GM23338 (cell line): ENCODE measurements around the gene RASGRF2. TPM values are rescaled to one million over a fixed set of nuclear protein-coding genes. Genes with fewer than 3 reads are reported as not detected.

ENCODE experiments used
- ATAC-seq: fragments of 200-7000 bp; cut with Tn5 transposase; 3 replicates; pipeline ENCODE4 v1.9.1; 2020
- DNase-seq: peaks from one replicate; pipeline ENCODE4 v3.0.0-alpha.2; 2015; ENCODE audit warnings: low spot score
- H2AFZ ChIP-seq: fragments of 200-600 bp; sonication (generic); 2 replicates; pipeline ENCODE4 v1.8.0; 2016; ENCODE audit warnings: antibody characterized with exemption, mild to moderate bottlenecking, moderate library complexity
- H3F3A ChIP-seq: fragments of 200-600 bp; sonication (generic); replicated peaks from 2 replicates; pipeline ENCODE4 v1.8.0; 2017; ENCODE audit warnings: antibody characterized with exemption, mixed run types, low read depth
- H3K27ac ChIP-seq: fragments of 200-600 bp; sonication (generic); 2 replicates; pipeline ENCODE4 v1.6.1; 2016; ENCODE audit warnings: low read depth
- H3K27me3 ChIP-seq: fragments of 200-600 bp; sonication (generic); 2 replicates; pipeline ENCODE4 v1.8.0; 2016; ENCODE audit warnings: mild to moderate bottlenecking, mixed run types, moderate library complexity; ENCODE audit not compliant: insufficient read depth
- H3K36me3 ChIP-seq: fragments of 200-600 bp; sonication (generic); 2 replicates; pipeline ENCODE4 v1.8.0; 2016; ENCODE audit warnings: mild to moderate bottlenecking; ENCODE audit not compliant: insufficient read depth
- H3K4me1 ChIP-seq: fragments of 200-600 bp; sonication (generic); 2 replicates; pipeline ENCODE4 v1.8.0; 2016; ENCODE audit warnings: mild to moderate bottlenecking, moderate library complexity; ENCODE audit not compliant: insufficient read depth
- H3K4me2 ChIP-seq: fragments of 200-600 bp; sonication (generic); 2 replicates; pipeline ENCODE4 v1.7.1; 2017; ENCODE audit warnings: mixed run types
- H3K4me3 ChIP-seq: fragments of 200-600 bp; sonication (generic); 2 replicates; pipeline ENCODE4 v1.6.1; 2016; ENCODE audit warnings: mixed run types
- H3K79me2 ChIP-seq: fragments of 200-600 bp; sonication (generic); replicated peaks from 2 replicates; pipeline ENCODE4 v1.8.0; 2017; ENCODE audit warnings: mild to moderate bottlenecking; ENCODE audit not compliant: insufficient read depth
- H3K9me2 ChIP-seq: fragments of 200-600 bp; sonication (generic); 2 replicates; pipeline ENCODE4 v1.8.0; 2017; ENCODE audit not compliant: insufficient read depth
- H4K20me1 ChIP-seq: fragments of 200-600 bp; sonication (generic); replicated peaks from 2 replicates; pipeline ENCODE4 v1.8.0; 2017; ENCODE audit warnings: mild to moderate bottlenecking; ENCODE audit not compliant: insufficient read depth
- H3K27ac Mint-ChIP-seq: 2 replicates; pipeline ENCODE4 v1.8.0; 2020; ENCODE audit warnings: inconsistent platforms, mild to moderate bottlenecking, moderate library complexity, mixed read lengths
- H3K27me3 Mint-ChIP-seq: 3 replicates; pipeline ENCODE4 v1.8.0; 2022; ENCODE audit warnings: low read depth, mild to moderate bottlenecking, moderate library complexity, mixed read lengths, inconsistent platforms; ENCODE audit not compliant: insufficient read depth, poor library complexity
- H3K36me3 Mint-ChIP-seq: 3 replicates; pipeline ENCODE4 v1.8.0; 2021; ENCODE audit warnings: low read depth, mild to moderate bottlenecking, inconsistent platforms, moderate library complexity, mixed read lengths
- H3K4me1 Mint-ChIP-seq: 3 replicates; pipeline ENCODE4 v1.8.0; 2020; ENCODE audit warnings: mild to moderate bottlenecking, inconsistent platforms, mixed read lengths
- H3K4me3 Mint-ChIP-seq: 3 replicates; pipeline ENCODE4 v1.8.0; 2021; ENCODE audit warnings: moderate library complexity, mild to moderate bottlenecking, inconsistent platforms, mixed read lengths
- H3K9me3 Mint-ChIP-seq: 3 replicates; pipeline ENCODE4 v1.8.0; 2020; ENCODE audit warnings: moderate library complexity, mild to moderate bottlenecking, inconsistent platforms, mixed read lengths
- CREB1 ChIP-seq: fragments of 250-450 bp; sonication (Bioruptor Pico); IDR thresholded peaks from 2 replicates; pipeline ENCODE4 v1.5.0; 2020; ENCODE audit warnings: low read depth, mild to moderate bottlenecking, moderate library complexity
- CTCF ChIP-seq, 2 experiments: fragments of 200-600 bp in 1 of 2; sonication (generic) in 1 of 2; conservative IDR thresholded peaks; 2 replicates each; pipeline versions ENCODE4 v1.5.1 to v1.6.1; 2016 to 2017; ENCODE audit warnings: antibody characterized with exemption in 2 of 2, low read depth in 2 of 2, mild to moderate bottlenecking in 2 of 2, moderate library complexity in 1 of 2
- EZH2 ChIP-seq: fragments of 200-600 bp; sonication (generic); IDR thresholded peaks from one replicate; pipeline ENCODE4 v1.8.0; 2017; ENCODE audit warnings: antibody characterized with exemption, mild to moderate bottlenecking, low read depth; ENCODE audit not compliant: unreplicated experiment
- EZH2phosphoT487 ChIP-seq: fragments of 200-600 bp; sonication (generic); IDR thresholded peaks from one replicate; pipeline ENCODE4 v1.8.1; 2018; ENCODE audit warnings: antibody characterized with exemption; ENCODE audit not compliant: unreplicated experiment
- JUNB ChIP-seq: IDR thresholded peaks from one replicate; pipeline ENCODE4 v1.6.1; 2016; ENCODE audit warnings: antibody characterized with exemption; ENCODE audit not compliant: unreplicated experiment
- NANOG ChIP-seq: IDR thresholded peaks from 2 replicates; pipeline ENCODE4 v1.6.1; 2016; ENCODE audit warnings: antibody characterized with exemption, borderline replicate concordance
- POLR2AphosphoS5 ChIP-seq: IDR thresholded peaks from 2 replicates; pipeline ENCODE4 v1.6.1; 2016; ENCODE audit warnings: antibody characterized with exemption, low read depth
- REST ChIP-seq: IDR thresholded peaks from one replicate; pipeline ENCODE4 v1.6.1; 2018; ENCODE audit warnings: antibody characterized with exemption; ENCODE audit not compliant: unreplicated experiment
- STAT1 ChIP-seq: IDR thresholded peaks from one replicate; pipeline ENCODE4 v1.6.1; 2016; ENCODE audit warnings: antibody characterized with exemption; ENCODE audit not compliant: unreplicated experiment
- ZNF114 ChIP-seq: fragments of 250-450 bp; sonication (Bioruptor Pico); IDR thresholded peaks from 2 replicates; pipeline ENCODE4 v1.5.0; 2020; ENCODE audit warnings: mild to moderate bottlenecking, moderate library complexity
- ZNF331 ChIP-seq: fragments of 250-450 bp; sonication (Bioruptor Pico); IDR thresholded peaks from 2 replicates; pipeline ENCODE4 v1.5.0; 2020; ENCODE audit warnings: low read depth, mild to moderate bottlenecking, moderate library complexity
- polyA plus RNA-seq: library from polyadenylated mRNA; unstranded; fragments of >200 nt; fragmentation: Nextera tagmentation; extraction: Ambion mirVana; gene quantifications from 2 replicates; pipeline ENCODE4 v1.2.1, GENCODE V29; 2016
- total RNA-seq: library from RNA; depleted of rRNA; stranded (reverse); fragments of >200 nt; shearing (Covaris generic); gene quantifications from 2 replicates; pipeline ENCODE4 v1.2.3, GENCODE V29; 2014
- TF ChIP-seq, protein P1 (sequence below): fragments of 250-450 bp; sonication (Bioruptor Pico); IDR thresholded peaks from 2 replicates; pipeline ENCODE4 v1.5.0; 2020; ENCODE audit warnings: mild to moderate bottlenecking, moderate library complexity
- TF ChIP-seq, protein P2 (sequence below): IDR thresholded peaks from 2 replicates; pipeline ENCODE4 v1.6.1; 2016; ENCODE audit warnings: antibody characterized with exemption

Gene RASGRF2
- total and polyA plus RNA-seq, 2 experiments from 2014 or later, result 5.0 to 19.2 TPM

- H3K4me1 Mint-ChIP-seq, result peaks cover 7% of the 10 kb centered on the region
- Histone ChIP-seq H3K36me3 (no peaks in the 10 kb centered on the region), H3K27me3 (no peaks in the 10 kb centered on the region), H3K4me3 (no peak overlapping the region), H3K4me2 (no peak overlapping the region), H3K4me1 (peaks cover 5% of the 10 kb centered on the region; the same call in 1 of the 2 replicates), H3F3A (no peaks in the 10 kb centered on the region), H3K27ac (no peak overlapping the region), H2AFZ (no peak overlapping the region), H3K79me2 (no peaks in the 10 kb centered on the region), H3K9me2 (no peaks in the 10 kb centered on the region), H4K20me1 (0 out of 2 replicates have a peak, but pooled peaks cover 5% of the 10 kb centered on the region)
- H3K27me3 Mint-ChIP-seq, result no peaks in the 10 kb centered on the region
- no peak overlapping the region for H3K27ac Mint-ChIP-seq
- H3K9me3 Mint-ChIP-seq, result no peaks in the 10 kb centered on the region
- H3K36me3 Mint-ChIP-seq, result no peaks in the 10 kb centered on the region
- DNase-seq (peak; percentile 34), ATAC-seq (peak; percentile 55)
- TF ChIP-seq REST, result no peak
- TF ChIP-seq, protein P1, sequence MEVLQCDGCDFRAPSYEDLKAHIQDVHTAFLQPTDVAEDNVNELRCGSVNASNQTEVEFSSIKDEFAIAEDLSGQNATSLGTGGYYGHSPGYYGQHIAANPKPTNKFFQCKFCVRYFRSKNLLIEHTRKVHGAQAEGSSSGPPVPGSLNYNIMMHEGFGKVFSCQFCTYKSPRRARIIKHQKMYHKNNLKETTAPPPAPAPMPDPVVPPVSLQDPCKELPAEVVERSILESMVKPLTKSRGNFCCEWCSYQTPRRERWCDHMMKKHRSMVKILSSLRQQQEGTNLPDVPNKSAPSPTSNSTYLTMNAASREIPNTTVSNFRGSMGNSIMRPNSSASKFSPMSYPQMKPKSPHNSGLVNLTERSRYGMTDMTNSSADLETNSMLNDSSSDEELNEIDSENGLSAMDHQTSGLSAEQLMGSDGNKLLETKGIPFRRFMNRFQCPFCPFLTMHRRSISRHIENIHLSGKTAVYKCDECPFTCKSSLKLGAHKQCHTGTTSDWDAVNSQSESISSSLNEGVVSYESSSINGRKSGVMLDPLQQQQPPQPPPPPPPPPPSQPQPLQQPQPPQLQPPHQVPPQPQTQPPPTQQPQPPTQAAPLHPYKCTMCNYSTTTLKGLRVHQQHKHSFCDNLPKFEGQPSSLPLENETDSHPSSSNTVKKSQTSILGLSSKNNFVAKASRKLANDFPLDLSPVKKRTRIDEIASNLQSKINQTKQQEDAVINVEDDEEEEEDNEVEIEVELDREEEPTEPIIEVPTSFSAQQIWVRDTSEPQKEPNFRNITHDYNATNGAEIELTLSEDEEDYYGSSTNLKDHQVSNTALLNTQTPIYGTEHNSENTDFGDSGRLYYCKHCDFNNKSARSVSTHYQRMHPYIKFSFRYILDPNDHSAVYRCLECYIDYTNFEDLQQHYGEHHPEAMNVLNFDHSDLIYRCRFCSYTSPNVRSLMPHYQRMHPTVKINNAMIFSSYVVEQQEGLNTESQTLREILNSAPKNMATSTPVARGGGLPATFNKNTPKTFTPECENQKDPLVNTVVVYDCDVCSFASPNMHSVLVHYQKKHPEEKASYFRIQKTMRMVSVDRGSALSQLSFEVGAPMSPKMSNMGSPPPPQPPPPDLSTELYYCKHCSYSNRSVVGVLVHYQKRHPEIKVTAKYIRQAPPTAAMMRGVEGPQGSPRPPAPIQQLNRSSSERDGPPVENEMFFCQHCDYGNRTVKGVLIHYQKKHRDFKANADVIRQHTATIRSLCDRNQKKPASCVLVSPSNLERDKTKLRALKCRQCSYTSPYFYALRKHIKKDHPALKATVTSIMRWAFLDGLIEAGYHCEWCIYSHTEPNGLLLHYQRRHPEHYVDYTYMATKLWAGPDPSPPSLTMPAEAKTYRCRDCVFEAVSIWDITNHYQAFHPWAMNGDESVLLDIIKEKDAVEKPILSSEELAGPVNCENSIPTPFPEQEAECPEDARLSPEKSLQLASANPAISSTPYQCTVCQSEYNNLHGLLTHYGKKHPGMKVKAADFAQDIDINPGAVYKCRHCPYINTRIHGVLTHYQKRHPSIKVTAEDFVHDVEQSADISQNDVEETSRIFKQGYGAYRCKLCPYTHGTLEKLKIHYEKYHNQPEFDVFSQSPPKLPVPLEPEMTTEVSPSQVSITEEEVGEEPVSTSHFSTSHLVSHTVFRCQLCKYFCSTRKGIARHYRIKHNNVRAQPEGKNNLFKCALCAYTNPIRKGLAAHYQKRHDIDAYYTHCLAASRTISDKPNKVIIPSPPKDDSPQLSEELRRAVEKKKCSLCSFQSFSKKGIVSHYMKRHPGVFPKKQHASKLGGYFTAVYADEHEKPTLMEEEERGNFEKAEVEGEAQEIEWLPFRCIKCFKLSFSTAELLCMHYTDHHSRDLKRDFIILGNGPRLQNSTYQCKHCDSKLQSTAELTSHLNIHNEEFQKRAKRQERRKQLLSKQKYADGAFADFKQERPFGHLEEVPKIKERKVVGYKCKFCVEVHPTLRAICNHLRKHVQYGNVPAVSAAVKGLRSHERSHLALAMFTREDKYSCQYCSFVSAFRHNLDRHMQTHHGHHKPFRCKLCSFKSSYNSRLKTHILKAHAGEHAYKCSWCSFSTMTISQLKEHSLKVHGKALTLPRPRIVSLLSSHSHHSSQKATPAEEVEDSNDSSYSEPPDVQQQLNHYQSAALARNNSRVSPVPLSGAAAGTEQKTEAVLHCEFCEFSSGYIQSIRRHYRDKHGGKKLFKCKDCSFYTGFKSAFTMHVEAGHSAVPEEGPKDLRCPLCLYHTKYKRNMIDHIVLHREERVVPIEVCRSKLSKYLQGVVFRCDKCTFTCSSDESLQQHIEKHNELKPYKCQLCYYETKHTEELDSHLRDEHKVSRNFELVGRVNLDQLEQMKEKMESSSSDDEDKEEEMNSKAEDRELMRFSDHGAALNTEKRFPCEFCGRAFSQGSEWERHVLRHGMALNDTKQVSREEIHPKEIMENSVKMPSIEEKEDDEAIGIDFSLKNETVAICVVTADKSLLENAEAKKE (CRISPR knock-in tag), result no peak
- TF ChIP-seq JUNB, result no peak
- no peak for TF ChIP-seq POLR2AphosphoS5
- TF ChIP-seq CTCF (conservative IDR thresholded peaks at IDR 0.05; ENCODE audit: low read depth in 2 of 2), result no peak
- TF ChIP-seq ZNF114 (CRISPR knock-in tag), result no peak
- TF ChIP-seq EZH2, result no peak
- TF ChIP-seq CREB1 (CRISPR knock-in tag), result no peak
- no peak for TF ChIP-seq NANOG
- TF ChIP-seq ZNF331 (CRISPR knock-in tag), result no peak
- TF ChIP-seq EZH2phosphoT487, result no peak
- TF ChIP-seq, protein P2, sequence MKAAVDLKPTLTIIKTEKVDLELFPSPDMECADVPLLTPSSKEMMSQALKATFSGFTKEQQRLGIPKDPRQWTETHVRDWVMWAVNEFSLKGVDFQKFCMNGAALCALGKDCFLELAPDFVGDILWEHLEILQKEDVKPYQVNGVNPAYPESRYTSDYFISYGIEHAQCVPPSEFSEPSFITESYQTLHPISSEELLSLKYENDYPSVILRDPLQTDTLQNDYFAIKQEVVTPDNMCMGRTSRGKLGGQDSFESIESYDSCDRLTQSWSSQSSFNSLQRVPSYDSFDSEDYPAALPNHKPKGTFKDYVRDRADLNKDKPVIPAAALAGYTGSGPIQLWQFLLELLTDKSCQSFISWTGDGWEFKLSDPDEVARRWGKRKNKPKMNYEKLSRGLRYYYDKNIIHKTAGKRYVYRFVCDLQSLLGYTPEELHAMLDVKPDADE, result no peak
- no peak for TF ChIP-seq STAT1
- H3K4me3 Mint-ChIP-seq, result no peak overlapping the region
These were observed 137.6 kb downstream of the RASGRF2 start for GRCh38 chr5:81097713-81098112.
